ENCODE measurements around the gene HAUS7.

- TF ChIP-seq CTCF (IDR thresholded peaks at IDR 0.05) (no peak), POLR2A (IDR thresholded peaks at IDR 0.05) (no peak)
Measured at GRCh38 chrX:153445106-153445855, 25.1 kb downstream of the HAUS7 start.

Measured in uterus (tissue), 2 donors.